ENCODE results near the gene SSC4D.

GRCh38 chr7:76393116-76394031, 16.1 kb downstream of the SSC4D start:
- TF ChIP-seq CTCF (conservative IDR thresholded peaks at IDR 0.05; ENCODE audit: low read length) (no peak), EZH2phosphoT487 (IDR thresholded peaks at IDR 0.05; ENCODE audit: borderline replicate concordance, low read depth, low read length) (no peak)
